Adrenal gland (tissue), 12 donors: ENCODE results near the gene PPY. TPM values are rescaled to one million over a fixed set of nuclear protein-coding genes. Genes with fewer than 3 reads are reported as not detected.
"Not testable (repeated sequence)": the region's sequence is repeated elsewhere in the genome, so short reads cannot be mapped to it uniquely, and the experiment has no call there.

Experiments
- DNase-seq, 7 donors: peaks; one replicate each; pipeline ENCODE4 v3.0.0-alpha.2; 2019 to 2020
- H3K27ac ChIP-seq, 5 donors: fragments of 200-600 bp; sonication (generic) in 4 of 5; 1 replicate in 3 of 5; 2 replicates in 2 of 5; pipeline versions ENCODE4 v1.5.1 to v1.8.0; 2016 to 2020; ENCODE audit warnings: mild to moderate bottlenecking in 1 of 5
- H3K27me3 ChIP-seq: fragments of 200-600 bp; 2 replicates; pipeline ENCODE4 v1.8.0; 2021
- H3K36me3 ChIP-seq, 2 donors: fragments of 200-600 bp; replicated peaks in 1 of 2; 1 replicate in 1 of 2; 2 replicates in 1 of 2; pipeline versions ENCODE4 v1.5.1 to v1.8.0; 2018 to 2022
- H3K4me1 ChIP-seq, 2 donors: fragments of 200-600 bp; replicated peaks in 1 of 2; 1 replicate in 1 of 2; 2 replicates in 1 of 2; pipeline versions ENCODE4 v1.5.1 to v1.8.0; 2018 to 2021
- H3K4me3 ChIP-seq, 4 donors: fragments of 200-600 bp; sonication (generic) in 3 of 4; one replicate each; pipeline ENCODE4 v1.5.1; 2016 to 2018
- H3K9me3 ChIP-seq, 3 donors: fragments of 200-600 bp; sonication (generic) in 1 of 3; replicated peaks in 1 of 3; 1 replicate in 2 of 3; 2 replicates in 1 of 3; pipeline versions ENCODE4 v1.5.1 to v1.8.0; 2016 to 2021
- POLR2A ChIP-seq, 2 donors: fragments of 450-650 bp; IDR thresholded peaks; one replicate each; pipeline ENCODE4 v1.6.1; 2017; ENCODE audit warnings: antibody characterized with exemption in 2 of 2, mild to moderate bottlenecking in 2 of 2, moderate library complexity in 1 of 2
- WGBS, 4 donors: extraction: QIAGEN DNeasy Blood & Tissue Kit in 2 of 4; methylation state at CpG; one replicate each; pipeline versions ENCODE4 v1.1.5 to v1.1.7; 2013 to 2017; 5-methylcytosine and 5-hydroxymethylcytosine counted together
- intact Hi-C, 2 donors: fragments of 100-400 bp; cut with DNase I; formaldehyde crosslinking; loops; one replicate each; pipeline versions ENCODE4 v1.14.1 to v1.15.0; 2022 to 2023
- polyA plus RNA-seq, 3 donors: library from polyadenylated mRNA; stranded (reverse); fragments of 200-250 nt in 2 of 3; fragments of 350-450 nt in 1 of 3; fragmentation: Illumina TruSeq in 1 of 3; extraction: RNeasy Lipid Tissue Mini Kit (QIAGEN cat#74804) in 1 of 3; gene quantifications; one replicate each; pipeline ENCODE4 v1.2.3, GENCODE V29; 2013 to 2014
- total RNA-seq, 9 donors: library from RNA; depleted of rRNA in 4 of 9; stranded (reverse); fragments of >200 nt in 4 of 9; fragments of 120-200 nt in 1 of 9; fragmentation: NEBNext Ultra II Directional in 1 of 9; extraction: Animal tissue kit (Norgen Biotek cat#: 25700) in 1 of 9; gene quantifications; one replicate each; pipeline versions ENCODE4 v1.1.0 to v1.2.4, GENCODE V29; 2013 to 2023
- TF ChIP-seq, protein P1 (sequence below), 6 experiments: fragments of 450-650 bp in 4 of 6; fragments of 200-600 bp in 2 of 6; sonication (generic) in 1 of 6; IDR thresholded peaks; 1 replicate in 5 of 6; 2 replicates in 1 of 6; pipeline versions ENCODE4 v1.5.1 to v1.8.0; 2016 to 2021; ENCODE audit warnings: antibody characterized with exemption in 6 of 6, mild to moderate bottlenecking in 2 of 6, moderate library complexity in 1 of 6
- donor health status: healthy with polysubstance abuse.
- donor health status: Bipolar disorder and iron deficiency.
- donor health status: DM: yes; HTN: yes; CAD: no.
- donor health status: DM: no; HTN: no; CAD: no.
- donor health status: DM: no; HTN: no; CAD: no.
- donor health status: DM: yes; HTN: yes; CAD: no.

Gene PPY
- total and polyA plus RNA-seq, 12 donors, result not detected

DNA sequence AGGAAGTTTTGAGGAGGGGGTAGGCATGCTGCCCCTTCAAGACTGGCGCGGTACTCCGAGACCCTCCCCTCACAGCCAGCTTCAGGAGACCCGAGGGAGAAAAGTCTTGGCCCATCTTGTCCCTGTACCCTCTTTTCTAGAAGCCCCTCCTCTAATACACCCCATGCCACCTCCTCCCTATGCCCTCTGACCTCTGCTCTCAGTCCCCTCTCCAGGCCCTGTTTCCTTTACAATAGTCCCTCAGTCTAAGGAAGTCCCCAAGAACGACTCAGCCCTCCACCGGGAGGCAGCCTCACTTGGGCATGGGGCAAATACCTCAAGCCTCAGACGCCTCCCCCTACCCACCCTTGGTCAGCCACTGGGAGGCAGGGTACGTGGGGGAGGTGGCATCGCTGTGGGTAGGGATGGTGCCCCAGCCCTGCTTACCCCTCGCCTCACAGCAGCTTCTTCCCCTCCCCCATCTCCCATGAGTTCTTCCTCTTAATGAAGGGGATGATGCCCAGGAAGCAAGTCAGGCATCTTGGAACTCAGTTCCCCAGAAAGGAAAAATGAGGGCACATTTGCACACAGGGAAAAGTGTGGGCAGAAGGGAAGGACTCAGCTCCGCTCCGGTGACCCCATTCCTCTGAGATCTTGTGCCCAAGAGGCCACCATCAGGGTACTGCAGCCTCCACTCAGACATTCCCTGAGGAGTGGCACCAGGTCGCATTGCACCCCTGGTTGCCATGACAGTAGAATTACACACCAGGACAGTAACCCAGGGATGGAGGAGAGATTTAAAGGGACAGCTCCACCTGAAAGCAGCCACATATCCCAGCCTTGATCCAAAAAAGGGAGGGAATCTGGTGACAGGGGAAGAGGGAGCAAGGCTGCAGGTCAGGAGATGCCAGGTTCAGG is 41.2 kb downstream of the PPY start:
- TF ChIP-seq POLR2A (IDR thresholded peaks at IDR 0.05), result no peak
- TF ChIP-seq, protein P1, sequence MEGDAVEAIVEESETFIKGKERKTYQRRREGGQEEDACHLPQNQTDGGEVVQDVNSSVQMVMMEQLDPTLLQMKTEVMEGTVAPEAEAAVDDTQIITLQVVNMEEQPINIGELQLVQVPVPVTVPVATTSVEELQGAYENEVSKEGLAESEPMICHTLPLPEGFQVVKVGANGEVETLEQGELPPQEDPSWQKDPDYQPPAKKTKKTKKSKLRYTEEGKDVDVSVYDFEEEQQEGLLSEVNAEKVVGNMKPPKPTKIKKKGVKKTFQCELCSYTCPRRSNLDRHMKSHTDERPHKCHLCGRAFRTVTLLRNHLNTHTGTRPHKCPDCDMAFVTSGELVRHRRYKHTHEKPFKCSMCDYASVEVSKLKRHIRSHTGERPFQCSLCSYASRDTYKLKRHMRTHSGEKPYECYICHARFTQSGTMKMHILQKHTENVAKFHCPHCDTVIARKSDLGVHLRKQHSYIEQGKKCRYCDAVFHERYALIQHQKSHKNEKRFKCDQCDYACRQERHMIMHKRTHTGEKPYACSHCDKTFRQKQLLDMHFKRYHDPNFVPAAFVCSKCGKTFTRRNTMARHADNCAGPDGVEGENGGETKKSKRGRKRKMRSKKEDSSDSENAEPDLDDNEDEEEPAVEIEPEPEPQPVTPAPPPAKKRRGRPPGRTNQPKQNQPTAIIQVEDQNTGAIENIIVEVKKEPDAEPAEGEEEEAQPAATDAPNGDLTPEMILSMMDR (IDR thresholded peaks at IDR 0.05), result no peak
- intact Hi-C loops, result no loop called here
- Histone ChIP-seq H3K27ac (no peak overlapping the region), H3K27me3 (peaks cover 23% of the 10 kb centered on the region), H3K4me1 (peaks cover 4 to 17% of the 10 kb centered on the region in 2 donors), H3K36me3 (no peaks in the 10 kb centered on the region), H3K9me3 (no peaks in the 10 kb centered on the region), H3K4me3 (peak overlapping the region in 1 of 4 donors; percentile 47)
- whole genome bisulfite sequencing, 4 donors, result 30 to 40% (median 34%) methylated on average over 12 to 13 of the region's 13 CpGs
- no peak for DNase-seq

DNA sequence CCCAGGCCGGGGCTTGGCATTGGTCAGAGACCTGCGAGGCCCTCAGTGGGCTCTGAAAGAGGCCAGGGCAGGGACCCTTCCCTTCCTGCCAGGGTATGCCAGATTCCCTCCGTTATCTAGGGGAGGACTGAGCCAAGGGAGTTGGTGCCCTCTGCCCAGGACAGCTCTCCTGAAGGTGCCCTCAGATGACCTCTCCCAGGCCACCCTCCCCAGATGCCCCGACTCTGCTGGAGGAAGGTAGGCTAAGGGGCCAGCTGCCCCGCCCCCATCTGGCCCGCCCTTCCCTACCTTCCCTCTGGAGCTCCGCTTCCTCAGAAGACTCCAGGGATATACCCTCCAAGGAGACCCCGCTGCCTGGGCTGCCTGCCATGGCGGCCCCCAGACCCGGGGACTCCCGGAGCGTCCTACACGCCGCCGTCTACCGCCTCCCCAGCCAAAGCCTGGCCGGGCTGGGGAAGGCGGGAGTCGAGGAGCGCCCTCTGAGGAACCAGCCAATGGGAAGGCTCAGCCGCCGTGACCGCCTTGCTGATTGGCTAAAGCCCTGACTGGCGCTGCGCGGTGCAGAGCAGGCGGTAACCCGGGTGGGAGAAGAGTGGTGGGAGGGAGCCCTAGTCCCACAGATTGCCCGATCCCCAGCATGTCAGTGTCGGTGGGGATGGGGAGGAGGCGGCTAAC is 42.0 kb downstream of the PPY start:
- WGBS, 4 donors, result 2 to 8% (median 4%) methylated on average over 9 to 31 of the region's 31 CpGs

DNA sequence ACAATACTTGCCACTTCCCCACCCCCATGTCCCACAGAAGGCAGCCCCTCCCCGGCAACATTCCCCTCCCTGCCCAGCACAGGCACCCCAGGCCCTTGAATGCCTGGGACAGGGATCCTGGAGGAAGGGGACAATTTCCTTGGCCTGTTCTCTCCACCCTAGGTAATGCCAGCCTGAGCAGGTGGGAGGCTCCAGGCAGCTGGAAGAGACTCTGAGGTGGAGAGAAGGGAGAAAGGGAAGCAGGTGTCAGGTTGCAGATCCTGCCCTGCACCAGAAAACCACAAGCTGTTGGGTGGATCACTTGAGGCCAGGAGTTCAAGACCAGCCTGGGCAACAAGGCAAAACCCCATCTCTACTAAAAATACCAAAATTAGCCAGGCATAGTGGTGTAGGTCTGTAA is 43.8 kb downstream of the PPY start:
- Histone ChIP-seq H3K27me3 (peaks cover 3% of the 10 kb centered on the region), H3K27ac (no peak overlapping the region), H3K4me1 (peaks cover 0 to 12% of the 10 kb centered on the region in 2 donors), H3K9me3 (no peaks in the 10 kb centered on the region), H3K4me3 (no peak overlapping the region), H3K36me3 (no peaks in the 10 kb centered on the region)
- 50 to 100% (median 57%) methylated on average over 1 of the region's 1 CpG; no CpG with 5 or more reads in 1 of the 4 donors for WGBS, 4 donors
- TF ChIP-seq POLR2A (IDR thresholded peaks at IDR 0.05), result no peak
- TF ChIP-seq, protein P1 (IDR thresholded peaks at IDR 0.05), result no peak
- DNase-seq, result no peak
- intact Hi-C loops, result no loop called here

More for the DNA sequence above, 42.0 kb downstream of the PPY start:
- Histone ChIP-seq H3K4me1 (peaks cover 0 to 12% of the 10 kb centered on the region in 2 donors), H3K27ac (no peak overlapping the region), H3K36me3 (no peaks in the 10 kb centered on the region), H3K4me3 (peak overlapping the region in 1 of 4 donors; percentile 47), H3K27me3 (peaks cover 15% of the 10 kb centered on the region), H3K9me3 (no peaks in the 10 kb centered on the region)
- no peak for TF ChIP-seq POLR2A (IDR thresholded peaks at IDR 0.05)
- TF ChIP-seq, protein P1 (IDR thresholded peaks at IDR 0.05), result no peak
- DNase-seq, result peak; percentile 72 to 93 (median 83)
- intact Hi-C loops, result no loop called here

DNA sequence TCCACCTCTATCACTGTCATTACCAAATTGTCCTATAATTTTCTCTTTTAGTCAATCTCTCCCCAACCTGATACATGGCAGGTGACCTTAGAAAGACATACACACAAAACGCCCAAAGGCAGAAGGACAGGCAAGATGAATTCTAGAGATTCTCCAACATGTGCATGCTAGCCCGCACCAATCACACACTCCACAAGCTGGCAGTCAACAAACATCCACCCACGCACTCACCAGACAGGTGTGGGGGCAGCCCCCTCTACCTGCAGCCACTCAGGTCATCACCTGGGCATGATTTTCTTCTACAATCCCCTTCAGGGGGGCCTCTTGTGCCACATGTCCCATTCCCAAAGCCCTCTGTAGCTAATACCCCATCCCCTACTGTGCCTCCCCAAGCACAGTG is 44.4 kb downstream of the PPY start:
- no peaks in the 10 kb centered on the region for H3K9me3 ChIP-seq
- H3K27me3 ChIP-seq, result peaks cover 3% of the 10 kb centered on the region
- no peaks in the 10 kb centered on the region for H3K36me3 ChIP-seq
- DNase-seq, result no peak
- H3K4me1 ChIP-seq, result peaks cover 0 to 12% of the 10 kb centered on the region in 2 donors
- no peak overlapping the region for H3K4me3 ChIP-seq
- 70 to 84% (median 83%) methylated on average over 3 of the region's 3 CpGs for WGBS, 4 donors
- intact Hi-C loops, result no loop called here
- no peak overlapping the region for H3K27ac ChIP-seq
- TF ChIP-seq, protein P1 (IDR thresholded peaks at IDR 0.05), result no peak
- TF ChIP-seq POLR2A (IDR thresholded peaks at IDR 0.05), result no peak

DNA sequence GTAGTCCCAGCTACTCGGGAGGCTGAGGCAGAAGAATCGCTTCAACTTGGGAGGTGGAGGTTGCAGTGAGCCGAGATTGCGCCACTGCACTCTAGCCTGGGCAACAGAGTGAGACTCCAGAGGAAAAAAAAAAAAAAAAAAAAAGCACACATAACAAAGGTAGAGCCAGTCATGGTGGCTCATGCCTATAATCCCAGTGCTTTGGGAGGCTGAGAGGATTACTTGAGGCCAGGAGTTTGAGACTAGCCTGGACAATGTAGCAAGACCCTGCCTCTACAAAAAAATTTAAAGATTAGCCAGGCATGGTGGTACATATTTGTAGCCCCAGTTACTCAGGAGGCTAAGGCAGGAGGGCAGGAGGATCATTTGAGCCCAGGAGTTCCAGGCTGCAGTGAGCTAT is 47.8 kb downstream of the PPY start:
- H3K9me3 ChIP-seq, H3K36me3 ChIP-seq, H3K4me3 ChIP-seq, intact Hi-C loops, DNase-seq, H3K4me1 ChIP-seq, H3K27ac ChIP-seq, H3K27me3 ChIP-seq: not testable (repeated sequence)
- WGBS, 4 donors, result 68 to 88% (median 78%) methylated on average over 3 to 4 of the region's 4 CpGs
